Measurements from ENCODE around the gene IL36A. TPM values are rescaled to one million over a fixed set of nuclear protein-coding genes. Genes with fewer than 3 reads are reported as not detected.

Gene IL36A
- polyA plus RNA-seq, 1 of the 3 experiments (the other 2 are of a cell fraction) = not detected

DNA sequence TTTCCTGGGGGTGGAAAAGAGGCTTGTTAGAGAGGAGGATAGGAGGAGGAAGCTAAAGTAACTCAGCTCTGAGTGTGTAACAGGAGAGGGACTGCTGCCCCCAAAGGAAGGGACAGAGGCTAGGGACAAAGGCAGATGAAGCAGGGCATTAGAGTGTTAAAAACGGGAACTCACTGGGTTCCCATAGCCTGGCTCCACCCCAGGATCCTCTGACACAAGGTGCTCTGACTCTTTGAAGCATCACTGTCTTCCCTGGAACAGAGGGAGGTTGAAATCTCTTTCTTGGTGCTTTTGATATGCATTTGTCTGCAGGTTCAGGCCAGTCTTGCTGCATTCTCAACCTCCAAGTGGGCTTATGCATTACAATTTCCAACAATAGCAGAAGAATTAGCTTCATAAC lies 22.9 kb downstream of the IL36A start:
- no peak for TF ChIP-seq GATA2 (CRISPR knock-in tag; IDR thresholded peaks at IDR 0.05)
- TF ChIP-seq SIN3A (IDR thresholded peaks at IDR 0.05; ENCODE audit: borderline replicate concordance, low read depth, low read length) = no peak
- no peak for TF ChIP-seq EZH2phosphoT487 (IDR thresholded peaks at IDR 0.05; ENCODE audit: borderline replicate concordance, low read depth)
- no peak for TF ChIP-seq SMC3 (IDR thresholded peaks at IDR 0.05; ENCODE audit: low read depth, low read length)
- no peak for TF ChIP-seq POLR2AphosphoS5 (IDR thresholded peaks at IDR 0.05; ENCODE audit: low read depth, low read length)
- no peak for TF ChIP-seq RAD21 (IDR thresholded peaks at IDR 0.05; ENCODE audit: low read length)
- TF ChIP-seq TAF1 (IDR thresholded peaks at IDR 0.05; ENCODE audit: borderline replicate concordance, low read depth, low read length) = no peak
- TF ChIP-seq RCOR1 (IDR thresholded peaks at IDR 0.05; ENCODE audit: low read length) = no peak
- no peak for TF ChIP-seq MEF2A (IDR thresholded peaks at IDR 0.05; ENCODE audit: borderline replicate concordance, low read depth)
- no peak for TF ChIP-seq TEAD4 (IDR thresholded peaks at IDR 0.05; ENCODE audit: borderline replicate concordance, insufficient read depth)
- TF ChIP-seq TCF12 (IDR thresholded peaks at IDR 0.05) = no peak
- TF ChIP-seq RXRA (IDR thresholded peaks at IDR 0.05; ENCODE audit: borderline replicate concordance, low read depth) = no peak
- no peak for TF ChIP-seq PBX3 (IDR thresholded peaks at IDR 0.05)
- no peak for TF ChIP-seq JUND (IDR thresholded peaks at IDR 0.05)
- TF ChIP-seq USF2 (IDR thresholded peaks at IDR 0.05; ENCODE audit: borderline replicate concordance, low read depth, low read length) = no peak
- TF ChIP-seq RFX5 (IDR thresholded peaks at IDR 0.05; ENCODE audit: low read length) = no peak
- TF ChIP-seq EP300 (IDR thresholded peaks at IDR 0.05; ENCODE audit: borderline replicate concordance in 1 of 2, low read depth in 1 of 2, low read length in 1 of 2) = no peak
- TF ChIP-seq FOXJ3 (CRISPR knock-in tag; IDR thresholded peaks at IDR 0.05) = no peak
- no peak for TF ChIP-seq NRF1 (IDR thresholded peaks at IDR 0.05; ENCODE audit: low read depth, low read length)
- H3K27me3 ChIP-seq (ENCODE audit: insufficient read depth) = peaks cover 5% of the 10 kb centered on the region; the same call in 1 of the 2 replicates
- H3K9me2 ChIP-seq = no peaks in the 10 kb centered on the region
- H3K36me3 ChIP-seq (replicated peaks in 1 of 2; ENCODE audit: control insufficient read depth in 1 of 2, insufficient read depth in 2 of 2, low read length in 1 of 2) = no peaks in the 10 kb centered on the region
- H2AFZ ChIP-seq (ENCODE audit: low read depth) = no peak overlapping the region
- 0% methylated on average over 1 of the region's 1 CpG for whole genome bisulfite sequencing (ENCODE audit: low lambda C conversion rate)
- ChIA-PET POLR2A (no interaction called here), CTCF (interaction anchor here (1.1 kb wide), 1 partner anchor 9 kb away, joined by 3 read pairs; no protein-coding TSS in a partner anchor)
- no peaks in the 10 kb centered on the region for H3F3A ChIP-seq (replicated peaks; ENCODE audit: insufficient read depth)
- no peak overlapping the region for H3K27ac ChIP-seq (ENCODE audit: low read depth in 2 of 2, low read length in 1 of 2)
- H3K79me2 ChIP-seq (ENCODE audit: insufficient read depth) = no peaks in the 10 kb centered on the region
- H3K4me3 ChIP-seq (ENCODE audit: low read depth in 2 of 2, low read length in 1 of 2) = no peak overlapping the region
- no peaks in the 10 kb centered on the region for H4K20me1 ChIP-seq (ENCODE audit: insufficient read depth)
- no peaks in the 10 kb centered on the region for H3K4me1 ChIP-seq (ENCODE audit: control insufficient read depth in 1 of 2, insufficient read depth in 2 of 2, low read depth in 1 of 2, low read length in 1 of 2)
- H3K9me3 ChIP-seq = no peaks in the 10 kb centered on the region
- no peak overlapping the region for H3K9ac ChIP-seq
- H3K4me2 ChIP-seq = no peak overlapping the region
- DNase-seq = no peak
